Natural killer cell (primary cell): ENCODE results near the gene GPR171. TPM values are rescaled to one million over a fixed set of nuclear protein-coding genes. Genes with fewer than 3 reads are reported as not detected.
A peak's percentile ranks its signal among the peaks of the same experiment; 100 is the strongest.

Experiments used
- ATAC-seq, 3 donors: fragments of 150-1000 bp in 2 of 3; fragments of 200-7000 bp in 1 of 3; cut with Tn5 transposase; 1 replicate in 1 of 3; 2 replicates in 2 of 3; pipeline ENCODE4 v1.10.0; 2021; ENCODE audit warnings: mild to moderate bottlenecking in 2 of 3, moderate library complexity in 2 of 3
- DNase-seq, 2 donors: peaks; one replicate each; pipeline versions ENCODE4 v3.0.0 to v3.0.0-alpha.2; 2013 to 2021; ENCODE audit warnings: mixed read lengths in 1 of 2
- H3K27ac ChIP-seq: one replicate; pipeline ENCODE4 v1.5.1; 2013; ENCODE audit warnings: mild to moderate bottlenecking, low read length
- H3K27me3 ChIP-seq: one replicate; pipeline ENCODE4 v1.6.1; 2013; ENCODE audit warnings: low read length; ENCODE audit not compliant: control insufficient read depth, insufficient read depth
- H3K36me3 ChIP-seq: one replicate; pipeline ENCODE4 v1.6.1; 2013; ENCODE audit warnings: low read length; ENCODE audit not compliant: control insufficient read depth, insufficient read depth
- H3K4me1 ChIP-seq: one replicate; pipeline ENCODE4 v1.6.1; 2013; ENCODE audit warnings: low read length; ENCODE audit not compliant: control insufficient read depth, insufficient read depth
- H3K4me3 ChIP-seq: one replicate; pipeline ENCODE4 v1.5.1; 2013; ENCODE audit warnings: low read length
- H3K9me3 ChIP-seq: one replicate; pipeline ENCODE4 v1.6.1; 2013; ENCODE audit warnings: low read length; ENCODE audit not compliant: control insufficient read depth, insufficient read depth
- H3K27ac Mint-ChIP-seq, 2 donors: one replicate each; pipeline ENCODE4 v1.8.0; 2022; ENCODE audit warnings: mild to moderate bottlenecking in 2 of 2, mixed read lengths in 2 of 2, moderate library complexity in 1 of 2
- H3K27me3 Mint-ChIP-seq, 2 donors: one replicate each; pipeline ENCODE4 v1.8.0; 2022; ENCODE audit warnings: low read depth in 2 of 2, mixed read lengths in 2 of 2
- H3K36me3 Mint-ChIP-seq: one replicate; pipeline ENCODE4 v1.8.0; 2022; ENCODE audit warnings: mixed read lengths
- H3K4me1 Mint-ChIP-seq, 2 donors: one replicate each; pipeline ENCODE4 v1.8.0; 2022; ENCODE audit warnings: mixed read lengths in 2 of 2
- H3K4me3 Mint-ChIP-seq: one replicate; pipeline ENCODE4 v1.8.0; 2022; ENCODE audit warnings: mild to moderate bottlenecking, moderate library complexity, mixed read lengths
- H3K9me3 Mint-ChIP-seq, 2 donors: one replicate each; pipeline ENCODE4 v1.8.0; 2022; ENCODE audit warnings: mixed read lengths in 2 of 2
- WGBS: methylation state at CpG from one replicate; pipeline ENCODE4 v1.1.7; 2013; ENCODE audit warnings: missing lambda C conversion rate; ENCODE audit not compliant: insufficient coverage; 5-methylcytosine and 5-hydroxymethylcytosine counted together
- intact Hi-C: fragments of 100-400 bp; cut with micrococcal nuclease; formaldehyde crosslinking; loops from one replicate; pipeline ENCODE4 v1.14.2; 2022
- total RNA-seq, 4 donors: library from RNA; stranded (reverse); fragments of 120-200 nt in 1 of 4; gene quantifications; one replicate each; pipeline versions ENCODE4 v1.2.3 to v1.2.4, GENCODE V29; 2013 to 2022
- TF ChIP-seq, protein P1 (sequence below): fragments of 200-600 bp; IDR thresholded peaks from one replicate; pipeline ENCODE4 v1.8.0; 2022; ENCODE audit warnings: antibody characterized with exemption

GPR171 gene
- total RNA-seq, 3 donors from 2014 or later (not counting 1 experiment from before 2014, with no cell fraction given) = 3.4 to 9.0 (median 8.2) TPM

DNA sequence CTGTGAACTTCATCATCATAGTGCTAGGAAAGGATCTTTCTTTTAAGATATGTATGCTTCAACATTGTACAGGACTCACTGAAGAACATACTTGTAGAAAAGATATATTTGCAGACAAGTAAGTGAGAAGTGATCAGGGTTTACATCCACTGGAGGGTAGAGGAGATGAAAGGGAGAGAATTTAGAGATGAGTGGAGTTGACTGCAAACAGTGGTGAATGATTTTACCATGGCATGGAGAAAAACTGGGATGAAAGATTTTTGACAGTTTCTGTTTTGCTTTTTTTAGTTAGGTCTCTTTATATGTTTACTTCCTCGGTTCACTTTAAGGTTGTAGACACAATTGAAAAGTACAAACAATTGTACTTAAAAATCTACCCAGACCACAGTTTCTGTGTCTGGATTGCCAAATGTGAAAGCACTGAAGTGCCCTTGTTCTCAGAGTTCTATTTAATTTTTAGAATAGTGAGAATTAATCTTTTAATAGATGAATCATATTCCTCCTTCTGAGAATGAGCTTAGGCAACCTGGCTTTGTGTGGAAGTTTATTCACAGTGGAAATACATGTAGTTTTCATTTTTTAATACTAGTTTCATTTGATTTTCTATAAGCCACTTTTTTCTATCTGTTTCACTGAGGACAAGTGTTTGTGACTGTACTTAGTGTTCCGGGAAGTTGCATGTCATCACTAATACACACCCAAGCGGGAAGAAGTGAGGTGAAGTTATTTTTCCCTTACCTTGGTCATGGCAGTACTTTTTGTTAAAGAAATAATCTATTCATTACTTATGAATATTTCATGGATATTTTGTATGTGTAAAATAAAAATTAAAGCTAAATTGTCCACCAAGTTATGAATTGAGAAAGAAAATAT is 1.8 kb upstream of the GPR171 start:
- Mint-ChIP-seq H3K4me3 (peak overlapping the region; percentile 29), H3K36me3 (no peaks in the 10 kb centered on the region), H3K4me1 (peaks cover 48 to 51% of the 10 kb centered on the region in 2 donors), H3K27ac (peak overlapping the region; percentile 77 to 84), H3K9me3 (no peaks in the 10 kb centered on the region), H3K27me3 (no peaks in the 10 kb centered on the region)
- intact Hi-C loops = no loop called here
- Histone ChIP-seq H3K27me3 (no peaks in the 10 kb centered on the region), H3K36me3 (no peaks in the 10 kb centered on the region), H3K4me3 (no peak overlapping the region), H3K9me3 (no peaks in the 10 kb centered on the region), H3K27ac (peak overlapping the region; percentile 60), H3K4me1 (peaks cover 13% of the 10 kb centered on the region)
- no CpG with 5 or more reads among the region's 3 CpGs for WGBS
- TF ChIP-seq, protein P1, sequence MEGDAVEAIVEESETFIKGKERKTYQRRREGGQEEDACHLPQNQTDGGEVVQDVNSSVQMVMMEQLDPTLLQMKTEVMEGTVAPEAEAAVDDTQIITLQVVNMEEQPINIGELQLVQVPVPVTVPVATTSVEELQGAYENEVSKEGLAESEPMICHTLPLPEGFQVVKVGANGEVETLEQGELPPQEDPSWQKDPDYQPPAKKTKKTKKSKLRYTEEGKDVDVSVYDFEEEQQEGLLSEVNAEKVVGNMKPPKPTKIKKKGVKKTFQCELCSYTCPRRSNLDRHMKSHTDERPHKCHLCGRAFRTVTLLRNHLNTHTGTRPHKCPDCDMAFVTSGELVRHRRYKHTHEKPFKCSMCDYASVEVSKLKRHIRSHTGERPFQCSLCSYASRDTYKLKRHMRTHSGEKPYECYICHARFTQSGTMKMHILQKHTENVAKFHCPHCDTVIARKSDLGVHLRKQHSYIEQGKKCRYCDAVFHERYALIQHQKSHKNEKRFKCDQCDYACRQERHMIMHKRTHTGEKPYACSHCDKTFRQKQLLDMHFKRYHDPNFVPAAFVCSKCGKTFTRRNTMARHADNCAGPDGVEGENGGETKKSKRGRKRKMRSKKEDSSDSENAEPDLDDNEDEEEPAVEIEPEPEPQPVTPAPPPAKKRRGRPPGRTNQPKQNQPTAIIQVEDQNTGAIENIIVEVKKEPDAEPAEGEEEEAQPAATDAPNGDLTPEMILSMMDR = no peak
- DNase-seq = no peak
- ATAC-seq = no peak

DNA sequence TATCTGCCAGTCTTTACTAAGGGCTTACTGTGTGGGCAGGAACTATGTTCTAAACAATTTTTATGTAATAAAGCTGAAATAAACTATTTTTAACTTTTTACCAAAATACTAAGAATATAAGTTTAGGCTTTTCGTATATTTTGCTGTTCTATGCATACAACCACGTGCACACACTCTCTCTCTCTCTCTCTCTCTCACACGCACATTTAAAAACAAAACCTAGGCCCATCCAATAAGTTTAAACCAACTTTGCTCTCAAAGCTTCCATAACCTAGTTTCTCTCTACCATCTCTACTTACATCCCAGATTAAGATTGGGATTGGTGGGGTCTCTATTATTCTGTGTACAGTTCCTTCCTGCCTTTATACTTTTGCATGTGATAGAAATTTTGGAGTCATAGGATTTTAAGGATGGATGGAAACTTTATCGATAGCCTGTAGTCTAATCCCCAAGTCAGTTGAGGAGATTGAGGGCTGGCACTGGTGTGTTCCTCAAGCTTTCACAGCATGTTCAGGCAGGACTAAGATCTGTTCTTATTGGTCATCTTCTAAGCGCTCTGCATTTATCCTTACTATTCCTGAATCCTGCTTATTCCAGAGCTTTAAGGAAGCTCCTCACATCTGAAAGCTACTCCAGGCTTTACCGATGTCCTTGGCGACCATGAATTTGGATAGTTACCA is 1.8 kb downstream of the GPR171 start:
- Histone ChIP-seq H3K9me3 (no peaks in the 10 kb centered on the region), H3K4me3 (peak overlapping the region; percentile 33), H3K4me1 (peaks cover 15% of the 10 kb centered on the region), H3K27me3 (no peaks in the 10 kb centered on the region), H3K36me3 (peaks cover 3% of the 10 kb centered on the region), H3K27ac (peak overlapping the region; percentile 43)
- peak overlapping the region; percentile 22 for H3K4me3 Mint-ChIP-seq
- ATAC-seq (no peak), DNase-seq (peak in 1 of 2 donors; percentile 55)
- WGBS = 65% methylated on average over 7 of the region's 7 CpGs
- intact Hi-C loops = no loop called here
- TF ChIP-seq, protein P1 = no peak
- no peaks in the 10 kb centered on the region for H3K27me3 Mint-ChIP-seq
- peaks cover 42 to 49% of the 10 kb centered on the region in 2 donors for H3K4me1 Mint-ChIP-seq
- H3K27ac Mint-ChIP-seq = peak overlapping the region; percentile 57 to 78
- no peaks in the 10 kb centered on the region for H3K9me3 Mint-ChIP-seq
- H3K36me3 Mint-ChIP-seq = no peaks in the 10 kb centered on the region

DNA sequence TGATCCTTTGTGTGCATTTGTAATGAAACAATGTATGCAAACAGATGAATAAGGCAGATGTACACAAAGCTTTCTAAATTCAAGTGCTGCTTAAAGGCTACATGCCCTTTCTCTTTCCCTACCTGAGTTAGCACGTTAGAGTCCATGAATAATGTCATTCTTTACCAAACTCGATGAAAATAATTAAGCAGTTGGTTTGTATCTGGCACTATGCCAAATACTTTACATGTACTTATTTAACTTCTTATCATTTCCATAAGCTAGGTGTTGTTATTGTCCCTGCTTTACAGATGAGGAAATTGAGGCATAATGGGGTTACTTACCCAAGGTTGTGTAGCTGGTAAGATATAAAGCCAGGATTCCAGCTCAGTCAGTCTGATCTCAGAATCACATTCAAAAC is 2.4 kb downstream of the GPR171 start:
- ATAC-seq = no peak
- H3K36me3 ChIP-seq = peaks cover 3% of the 10 kb centered on the region
- TF ChIP-seq, protein P1 = no peak
- no peaks in the 10 kb centered on the region for H3K36me3 Mint-ChIP-seq
- no peaks in the 10 kb centered on the region for H3K27me3 ChIP-seq
- H3K4me1 ChIP-seq = peaks cover 13% of the 10 kb centered on the region
- H3K4me1 Mint-ChIP-seq = peaks cover 42 to 49% of the 10 kb centered on the region in 2 donors
- peak in 1 of 2 donors; percentile 40 for DNase-seq
- peak overlapping the region; percentile 33 for H3K4me3 ChIP-seq
- WGBS = 82% methylated on average over 2 of the region's 2 CpGs
- no peaks in the 10 kb centered on the region for H3K9me3 Mint-ChIP-seq
- H3K27ac ChIP-seq = peak overlapping the region; percentile 43
- no peaks in the 10 kb centered on the region for H3K9me3 ChIP-seq
- H3K4me3 Mint-ChIP-seq = peak overlapping the region; percentile 42
- H3K27me3 Mint-ChIP-seq = no peaks in the 10 kb centered on the region
- peak overlapping the region; percentile 78 to 87 for H3K27ac Mint-ChIP-seq
- intact Hi-C loops = no loop called here
